Hypothalamus (tissue), 51 donors: ENCODE data around the gene RTN4RL2.
A peak's percentile ranks its signal among the peaks of the same experiment; 100 is the strongest.

ENCODE experiments used
- DNase-seq, 51 donors: peaks; one replicate each; lab custom pipeline; 2025; lab: John Stamatoyannopoulos, UW

RTN4RL2 gene

DNA sequence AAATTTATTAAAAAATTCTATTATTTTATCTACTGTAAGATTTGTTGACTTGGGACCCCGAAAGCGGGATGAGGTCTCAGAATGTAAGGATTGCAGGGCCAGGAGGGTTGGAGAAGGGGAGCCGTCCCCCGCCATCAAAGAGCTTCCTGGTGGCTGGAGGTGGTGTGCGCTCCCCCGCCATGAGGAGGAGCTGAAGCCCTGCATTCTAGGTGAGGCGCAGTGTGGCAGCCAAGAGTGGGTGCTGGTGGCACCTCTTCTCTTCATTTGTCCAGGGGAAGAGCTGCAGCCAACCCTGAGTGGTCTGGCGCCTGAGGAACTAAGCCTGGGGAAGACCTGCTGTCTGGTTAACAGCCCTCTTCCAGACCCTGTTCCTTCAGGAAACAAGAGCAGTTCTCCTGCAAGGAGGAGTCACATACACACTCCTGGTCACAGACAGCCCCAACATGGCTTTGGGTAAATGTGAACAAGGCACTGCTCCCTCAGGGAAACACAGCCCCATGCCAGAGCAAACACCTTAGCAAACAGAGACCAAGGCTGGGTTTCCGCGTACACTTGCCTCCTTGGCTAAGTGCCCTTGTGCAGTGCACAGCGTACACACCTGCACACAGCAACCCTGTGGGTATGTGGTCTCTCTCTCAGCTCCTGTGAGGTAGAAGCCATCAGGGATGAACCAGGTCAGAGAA is 17.3 kb downstream of the RTN4RL2 start:
- DNase-seq: no peak

DNA sequence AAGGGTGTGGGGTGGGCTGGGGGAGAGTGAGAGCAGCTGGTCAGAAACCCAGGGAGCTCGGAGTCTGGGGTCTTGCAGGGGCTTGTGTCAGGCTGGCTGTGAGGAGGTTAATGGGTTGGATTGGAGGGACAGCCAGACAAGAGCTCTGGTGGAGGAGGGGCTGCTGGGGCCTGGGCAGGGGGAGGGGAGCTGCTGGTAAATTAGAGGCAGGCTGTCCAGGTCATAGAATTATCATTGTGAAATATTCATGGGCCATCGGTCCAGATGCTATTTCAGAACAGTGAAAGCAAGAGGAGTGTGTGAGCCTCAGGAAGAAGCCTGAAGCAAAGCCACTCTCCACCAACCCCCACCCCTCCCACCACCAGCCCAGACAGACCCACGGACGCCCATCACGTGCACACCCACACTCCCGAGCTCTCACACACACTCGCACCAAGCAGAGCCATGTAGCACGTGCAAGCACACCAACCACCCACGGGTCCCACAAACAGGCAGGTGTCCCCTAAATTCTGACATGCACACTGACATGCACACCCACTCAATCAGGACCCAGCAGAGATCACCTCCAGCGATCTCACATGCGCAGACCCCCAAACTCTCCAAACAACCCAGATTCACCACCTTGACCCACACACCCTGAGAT is 18.8 kb downstream of the RTN4RL2 start:
- no peak for DNase-seq

DNA sequence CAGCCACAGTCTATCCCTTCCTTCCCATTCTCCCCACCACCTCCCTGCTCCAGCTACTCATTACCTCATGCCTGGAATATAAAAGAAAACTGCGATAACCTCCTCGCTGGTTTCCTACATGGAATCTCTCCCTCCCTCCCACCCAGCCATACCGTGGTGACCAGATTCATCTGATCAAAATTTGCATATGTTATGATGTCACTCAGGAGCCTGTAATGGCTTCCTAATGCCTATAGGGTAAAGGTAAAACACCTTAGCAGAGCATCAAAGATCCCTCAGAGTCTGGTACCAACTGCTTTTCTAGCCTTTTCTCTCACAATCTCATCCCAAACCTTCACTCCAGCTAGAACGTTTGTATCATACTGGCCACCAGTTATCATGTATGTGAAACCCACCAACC is 19.6 kb downstream of the RTN4RL2 start:
- no peak for DNase-seq

DNA sequence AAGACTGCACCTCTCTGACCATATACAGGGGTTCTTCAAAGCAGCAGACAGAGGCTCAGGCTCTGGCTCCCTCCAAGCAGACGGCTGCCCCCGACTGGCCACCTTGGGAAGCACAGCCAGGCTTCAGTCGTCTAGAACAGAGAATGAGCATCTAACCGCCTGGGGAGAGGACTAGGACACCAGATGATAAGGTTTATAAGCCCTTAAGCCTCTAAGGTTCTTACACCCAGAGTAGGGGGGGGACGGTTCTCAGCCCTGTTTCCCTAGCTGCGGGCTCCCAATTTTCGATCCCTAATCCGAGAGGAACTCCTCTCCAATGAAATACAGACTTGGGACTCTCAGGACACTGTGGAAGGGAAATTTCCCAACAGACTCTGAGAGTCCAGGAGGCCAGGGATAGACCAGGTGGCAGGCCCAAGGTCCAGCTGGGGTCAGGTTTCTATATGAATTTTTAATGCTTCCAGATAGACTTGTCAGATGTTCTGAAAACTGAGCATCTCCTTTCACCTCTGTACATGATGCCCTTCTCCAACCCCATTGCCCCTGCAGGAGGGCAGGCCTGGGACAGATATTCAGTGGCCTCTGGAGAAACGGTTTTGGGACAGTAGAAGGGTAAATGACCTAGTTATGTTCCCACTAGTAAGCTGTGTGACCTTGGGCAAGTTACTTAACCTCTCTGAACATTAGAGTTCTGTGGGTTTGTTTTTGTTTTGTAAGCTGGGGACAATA is 20.2 kb downstream of the RTN4RL2 start:
- peak in 15 of 51 donors; percentile 4 to 45 (median 18) for DNase-seq

DNA sequence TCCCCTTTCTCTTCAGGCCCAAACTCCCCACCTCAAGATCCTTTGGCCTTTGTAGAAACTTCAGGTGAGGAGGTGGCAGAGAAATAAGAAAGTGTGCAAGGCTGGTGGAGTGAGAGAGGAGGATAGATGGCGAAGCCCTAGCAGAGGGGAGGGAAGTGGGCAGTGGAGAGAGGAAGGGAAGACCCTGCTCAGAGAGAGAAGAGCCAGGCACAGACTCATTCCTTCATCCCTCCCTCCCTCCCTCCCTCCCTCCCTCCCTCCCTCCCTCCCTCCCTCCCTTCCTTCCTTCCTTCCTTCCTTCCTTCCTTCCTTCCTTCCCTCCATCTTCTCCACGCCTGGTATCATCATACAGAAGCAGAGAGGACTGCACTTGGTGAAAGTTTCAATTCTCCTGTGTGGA is 21.0 kb downstream of the RTN4RL2 start:
- DNase-seq: no peak

DNA sequence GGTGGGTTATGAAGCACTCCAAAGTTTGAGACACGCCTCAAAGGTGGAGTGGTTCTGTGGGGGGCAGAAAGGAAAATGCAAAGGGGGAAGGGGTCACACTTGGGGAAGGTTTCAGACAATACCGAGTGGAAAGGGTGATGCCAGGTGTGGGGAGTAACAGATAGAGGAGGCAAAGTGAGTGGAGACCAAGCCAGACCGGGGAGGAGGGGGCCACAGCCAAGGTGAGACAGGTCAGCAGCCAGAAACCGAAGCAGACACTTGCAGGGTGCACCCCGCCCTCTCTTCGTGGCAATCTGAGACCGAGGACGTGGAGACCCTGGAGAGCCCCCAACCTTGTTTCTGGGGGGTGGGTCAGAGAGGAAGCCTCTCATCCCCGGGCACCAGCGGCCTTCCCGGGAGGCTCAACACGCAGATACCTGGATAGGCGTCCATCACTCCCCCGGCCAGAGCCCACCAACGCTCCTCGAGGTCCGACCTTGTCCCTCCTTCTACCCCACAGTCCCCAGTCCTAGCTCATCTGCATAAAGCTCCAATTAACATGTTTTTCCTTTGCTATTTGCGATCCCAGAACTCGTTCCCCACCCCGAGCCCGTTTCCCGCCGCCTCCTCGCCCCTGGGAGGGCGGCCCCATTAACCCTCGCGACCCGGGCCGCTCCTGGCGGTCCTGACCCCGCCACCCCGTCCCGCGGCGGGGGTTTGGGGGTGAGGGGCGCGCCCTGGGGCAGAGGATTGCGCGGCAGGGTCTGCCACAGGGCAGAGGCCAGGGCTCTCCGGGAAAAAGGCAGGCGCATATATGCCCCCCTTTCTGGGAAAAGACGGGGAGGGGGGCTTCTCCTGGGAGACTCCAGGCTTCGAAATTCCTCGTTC is 21.8 kb downstream of the RTN4RL2 start:
- no peak for DNase-seq

DNA sequence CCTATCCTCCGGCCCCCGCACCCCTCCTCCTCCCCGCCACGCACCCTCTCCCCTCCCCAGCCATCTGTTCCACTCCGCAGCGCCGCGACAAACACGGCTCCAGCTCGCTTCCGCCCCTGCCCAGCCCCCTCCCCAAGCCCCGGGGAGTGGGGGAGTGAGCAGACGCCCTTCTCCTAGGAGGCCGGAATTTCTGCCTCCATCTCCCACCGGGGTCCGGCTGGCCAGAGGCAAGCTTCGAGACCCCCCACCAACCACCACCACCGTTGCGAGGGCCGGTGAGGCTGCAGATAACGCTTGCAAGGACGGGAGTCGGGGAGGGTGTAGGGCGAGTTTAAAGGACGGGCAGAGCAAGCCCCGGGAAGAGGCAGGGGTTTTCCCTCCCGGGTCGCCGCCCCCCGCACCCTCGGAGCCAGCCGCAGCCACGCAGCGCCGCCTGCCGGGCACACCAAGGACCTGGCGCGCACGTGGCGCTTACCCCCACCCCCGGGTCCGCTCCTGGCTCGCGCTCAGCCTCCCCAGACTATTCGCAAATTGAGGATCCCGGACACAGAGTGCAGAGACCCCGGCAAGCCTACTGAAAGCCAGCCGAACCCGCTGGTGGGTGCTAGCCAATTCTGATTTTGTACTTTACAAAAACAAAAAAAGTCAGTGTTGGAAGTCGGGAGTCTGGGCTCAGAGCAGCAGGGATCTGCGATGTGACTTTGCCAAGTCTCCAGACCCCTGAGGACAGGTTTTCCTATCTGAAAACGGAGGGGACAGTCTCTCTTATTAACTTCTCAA is 22.6 kb downstream of the RTN4RL2 start:
- DNase-seq: peak in 11 of 51 donors; percentile 7 to 55 (median 15)

DNA sequence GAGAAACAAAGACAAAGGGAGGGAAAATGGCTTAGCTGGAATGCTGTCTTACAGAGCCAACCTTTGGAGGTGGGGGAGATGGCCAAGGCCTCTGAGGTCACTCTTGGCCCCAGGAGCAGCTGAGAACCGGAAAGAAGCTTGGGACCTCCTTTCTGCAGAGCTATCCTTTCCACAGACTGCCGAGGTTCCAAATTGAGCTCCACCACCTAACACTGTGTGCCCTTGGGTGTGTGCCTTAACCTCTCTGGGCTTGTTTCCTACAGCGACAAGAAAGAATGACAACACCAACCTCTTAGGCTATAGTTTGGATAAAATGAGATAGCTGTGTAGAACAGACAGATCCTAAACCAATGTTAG is 23.2 kb downstream of the RTN4RL2 start:
- no peak for DNase-seq

DNA sequence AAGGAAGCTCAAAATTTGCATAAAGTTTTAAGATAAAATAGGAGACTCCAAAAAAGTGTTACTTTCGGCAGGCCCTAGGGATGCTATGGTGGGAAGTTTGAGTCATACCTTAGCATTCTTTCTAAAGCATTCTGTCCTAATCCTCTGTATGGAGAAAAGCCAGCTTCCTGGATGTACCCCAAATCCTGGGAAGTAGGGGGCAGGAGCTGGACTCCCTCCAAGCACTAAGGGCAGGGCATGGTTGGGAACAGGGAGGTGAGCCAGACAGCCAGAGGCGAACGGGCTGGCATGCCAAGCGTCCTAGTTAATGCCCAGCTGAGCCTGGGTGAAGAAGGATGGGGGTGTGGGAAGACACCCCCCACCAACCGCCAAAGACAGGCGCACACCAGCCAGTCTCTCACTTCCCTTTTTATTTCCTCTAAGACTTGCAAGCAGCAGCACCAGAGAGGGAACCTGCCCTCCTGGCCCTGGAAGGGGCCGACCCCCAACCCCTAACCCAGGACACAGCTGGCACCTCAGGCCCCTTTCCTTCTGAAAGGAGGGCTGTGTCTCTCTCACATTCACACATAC is 23.9 kb downstream of the RTN4RL2 start:
- DNase-seq: peak in 6 of 51 donors; percentile 7 to 22 (median 18)

DNA sequence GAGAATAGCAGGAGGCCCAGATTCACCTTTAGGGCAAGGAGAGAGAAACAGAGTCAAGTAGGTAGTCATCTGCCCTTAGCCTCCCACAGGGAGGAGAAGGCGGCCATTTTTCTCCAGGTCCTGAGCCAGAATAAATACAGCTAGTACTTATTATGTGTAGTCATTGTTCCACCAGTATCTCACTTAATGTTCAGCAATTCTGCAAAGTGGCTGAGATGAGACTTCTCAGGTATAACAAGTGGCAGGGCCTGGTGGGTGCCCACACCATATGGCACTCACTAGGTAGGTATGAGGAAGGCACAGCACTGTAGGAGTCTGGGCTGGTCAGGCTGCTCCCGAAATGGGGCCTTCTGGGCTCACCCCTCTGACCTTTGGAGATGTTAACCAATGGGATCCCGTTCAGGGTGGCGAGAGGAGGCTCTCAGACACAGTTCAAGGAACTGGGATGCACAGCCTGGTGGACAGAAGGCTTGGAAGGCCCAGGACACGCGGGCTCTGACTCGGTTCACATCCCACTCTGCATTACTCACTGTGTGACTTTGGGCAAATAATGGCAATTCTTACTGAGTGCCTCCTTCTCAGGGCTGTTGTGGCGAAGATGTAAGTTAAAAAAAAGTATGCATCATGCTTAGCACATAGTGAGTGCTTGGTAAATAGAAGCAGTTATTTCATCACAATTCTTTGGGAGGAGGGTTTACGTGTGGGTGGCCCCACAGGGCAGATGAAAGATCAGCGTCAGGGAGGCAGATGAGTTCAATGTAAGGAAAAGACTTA is 25.1 kb downstream of the RTN4RL2 start:
- peak in 1 of 51 donors; percentile 28 for DNase-seq

DNA sequence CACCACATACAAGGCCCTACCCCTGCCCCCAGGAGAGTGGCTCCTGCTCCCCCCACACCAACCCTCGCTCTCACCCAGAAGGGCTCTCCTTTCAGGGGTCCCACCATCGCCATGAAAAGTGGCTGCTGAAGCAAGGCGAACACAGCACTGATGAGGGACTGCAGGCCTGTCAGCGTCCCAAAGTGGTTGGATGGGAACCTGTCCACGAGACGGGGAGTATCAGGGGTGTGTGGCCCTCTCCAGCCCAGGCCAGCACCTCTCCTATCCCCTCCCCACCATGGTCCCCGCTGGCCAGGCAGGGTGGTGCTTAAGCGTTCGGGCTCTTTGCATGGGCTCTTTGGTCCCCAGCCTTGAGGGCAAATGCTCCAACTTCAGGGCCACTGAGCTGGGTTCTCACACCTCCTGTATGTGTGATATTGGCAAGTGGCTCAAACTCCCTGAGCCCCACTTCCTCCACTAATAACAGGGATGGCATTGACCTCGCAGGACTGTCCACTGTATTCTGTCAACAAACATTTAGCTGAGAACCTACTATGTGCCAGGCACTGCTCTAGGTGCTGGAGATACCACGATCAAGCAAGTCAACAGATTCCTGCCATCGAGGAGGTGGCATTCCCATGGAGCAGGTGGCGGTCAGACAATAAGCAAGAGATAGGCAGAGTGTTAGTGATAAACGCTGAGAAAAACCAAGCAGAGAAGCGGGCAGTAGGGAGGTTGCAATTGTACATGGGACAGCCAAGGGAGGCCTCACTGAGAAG is 26.9 kb downstream of the RTN4RL2 start:
- no peak for DNase-seq

DNA sequence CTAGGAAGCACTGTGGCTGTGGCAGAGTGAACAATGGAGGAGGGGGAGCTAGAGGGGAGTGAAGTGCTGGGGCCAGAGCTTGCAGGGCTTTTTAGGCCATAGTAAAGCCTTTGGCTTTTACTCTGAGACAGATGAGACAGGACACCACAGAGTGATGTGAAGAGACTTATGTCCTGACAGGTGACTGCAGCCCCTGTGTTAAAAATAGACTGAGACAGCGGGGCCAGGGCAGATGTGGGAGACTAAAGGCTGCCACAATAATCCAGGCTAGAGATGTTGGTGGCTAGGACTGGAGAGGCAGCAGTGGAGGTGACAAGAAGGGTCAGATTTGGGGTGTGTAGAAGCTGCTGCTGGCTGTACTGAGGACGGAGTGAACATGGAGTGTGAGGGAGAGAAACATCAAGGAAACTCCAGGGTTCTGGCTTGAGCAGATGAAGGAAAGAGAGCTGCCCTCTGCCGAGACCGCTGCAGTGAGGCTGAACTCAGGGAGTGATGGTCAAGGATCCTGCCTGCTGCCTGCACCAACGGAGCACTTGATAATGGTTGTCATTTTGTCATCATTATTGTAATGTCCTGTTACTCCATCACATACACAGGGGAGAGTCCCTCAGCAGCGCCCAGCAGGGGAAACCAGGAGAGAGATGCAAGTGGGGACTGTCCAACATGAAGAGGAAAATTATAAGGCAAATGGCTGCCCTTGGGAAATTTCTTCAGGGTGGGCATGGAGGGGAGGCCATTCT is 27.8 kb downstream of the RTN4RL2 start:
- no peak for DNase-seq

DNA sequence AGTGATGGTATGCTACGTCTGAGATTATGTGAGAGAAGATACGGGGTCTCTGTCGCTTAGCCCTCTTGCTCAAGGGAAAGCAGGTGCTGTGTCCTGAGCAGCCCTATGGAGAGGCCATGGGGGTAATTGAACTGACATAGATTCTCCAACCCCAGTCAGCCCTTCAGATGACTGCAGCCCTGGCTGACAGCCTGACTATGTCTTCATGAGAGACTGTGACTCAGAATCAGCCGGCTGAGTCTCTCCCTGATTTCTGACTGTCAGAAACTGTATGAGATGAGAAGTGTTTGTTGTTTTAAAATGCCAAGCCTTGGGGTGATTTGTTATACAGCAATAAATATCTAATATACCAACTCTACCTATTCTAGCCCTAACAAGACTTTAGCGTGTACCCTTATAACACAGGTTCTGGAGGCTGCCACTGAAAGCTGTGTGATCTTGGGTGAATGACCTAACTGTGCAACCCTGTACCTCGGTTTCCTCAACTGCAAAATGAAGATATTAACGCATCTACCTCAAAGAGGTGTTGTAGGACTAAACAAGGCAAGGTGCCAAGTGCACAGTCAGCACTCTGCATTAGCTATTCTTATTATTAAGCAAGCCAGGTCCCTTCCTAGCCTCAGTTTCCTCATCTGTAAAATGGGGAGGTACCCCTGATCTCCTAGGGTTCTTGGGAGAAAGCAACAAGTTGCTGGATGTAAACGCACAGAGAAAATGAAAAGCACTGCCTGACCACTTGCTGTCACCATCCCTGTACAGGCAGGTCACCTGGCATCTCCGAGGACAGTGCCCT is 30.3 kb downstream of the RTN4RL2 start:
- DNase-seq: no peak

DNA sequence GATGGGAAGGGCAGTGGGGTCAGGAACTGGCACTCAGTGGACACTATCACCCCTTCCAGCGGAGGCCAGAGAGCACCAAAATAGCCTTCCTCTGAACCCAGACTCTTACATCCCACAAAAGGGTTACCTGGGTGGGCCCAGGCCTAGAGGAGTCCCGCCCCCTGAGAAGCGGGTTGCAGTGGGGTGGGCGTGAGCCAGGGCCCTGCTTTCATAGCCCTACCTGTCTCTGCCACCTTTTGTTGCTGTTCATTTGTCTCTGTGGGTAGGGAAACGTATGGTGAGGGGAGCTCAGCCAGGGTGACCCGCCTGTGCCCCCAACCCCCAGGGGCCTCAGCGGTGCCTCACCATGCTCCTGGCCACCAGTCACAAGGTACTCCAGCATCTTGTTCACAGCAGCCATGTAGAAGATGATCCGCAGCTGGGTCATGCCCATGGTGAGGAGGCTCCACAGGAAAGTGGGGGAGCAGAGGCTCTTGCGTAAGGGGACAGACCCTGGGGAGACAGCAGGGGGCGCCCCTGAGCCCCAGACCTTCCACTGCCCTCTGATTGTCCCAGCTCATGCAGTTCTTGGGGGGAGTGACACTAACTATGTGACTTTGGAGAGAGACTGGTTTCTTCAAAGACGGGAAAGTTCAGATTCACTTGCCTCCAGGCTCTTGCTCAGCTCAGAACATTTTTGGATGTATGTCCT is 31.2 kb downstream of the RTN4RL2 start:
- peak in 5 of 51 donors; percentile 6 to 49 (median 12) for DNase-seq

DNA sequence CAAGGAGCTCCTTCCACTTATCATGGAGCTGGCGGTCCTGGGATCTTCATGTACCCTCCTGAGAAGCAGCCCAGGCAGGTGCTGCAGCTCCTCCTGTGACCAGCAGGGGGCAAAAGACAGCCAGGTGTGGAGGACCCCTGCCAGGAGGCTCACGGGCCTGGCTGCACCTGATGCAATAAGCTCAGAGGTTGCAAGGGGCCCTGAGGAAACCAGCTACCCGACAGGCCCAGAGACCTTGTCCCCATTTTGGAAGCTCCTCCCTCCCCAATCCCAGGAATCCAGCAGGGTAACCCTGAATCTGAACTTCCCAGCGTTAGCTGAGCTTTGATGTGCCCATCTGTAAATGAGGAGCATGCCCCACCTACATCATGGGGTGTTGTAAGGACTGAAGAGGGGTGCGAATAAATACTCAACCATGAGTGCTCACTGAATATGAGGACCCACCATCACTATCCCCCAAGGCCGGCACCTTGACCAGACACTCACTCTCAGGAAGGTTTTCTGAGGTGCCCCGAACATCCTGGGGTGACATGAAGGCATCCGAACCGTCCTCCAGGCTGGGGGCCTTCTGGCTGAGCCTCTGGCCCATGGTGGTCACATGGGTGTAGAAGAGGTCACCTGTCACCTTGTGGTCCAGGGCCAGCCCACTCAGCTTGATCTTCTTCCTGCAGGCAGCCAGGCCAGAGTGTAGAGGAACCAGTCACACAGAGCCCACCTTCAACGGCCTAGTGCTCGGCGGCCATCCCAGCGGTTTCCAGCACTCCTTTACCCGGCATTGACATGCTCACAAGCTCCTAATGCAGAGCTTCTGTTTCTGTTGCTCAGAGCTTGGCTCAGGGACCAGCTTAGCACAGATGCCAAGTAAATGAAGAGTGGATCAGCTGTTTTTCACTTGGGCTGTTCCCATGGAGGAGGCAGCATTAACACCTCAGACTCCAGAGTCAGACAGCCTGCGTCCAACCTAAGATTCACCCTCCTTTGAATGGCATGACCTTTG is 33.5 kb downstream of the RTN4RL2 start:
- DNase-seq: peak in 20 of 51 donors; percentile 4 to 41 (median 18)
